Activated CD8-positive, alpha-beta T cell treated with anti-CD3 and anti-CD28 coated beads for 36 hours (primary cell): ENCODE results near the gene UCP3. TPM values are rescaled to one million over a fixed set of nuclear protein-coding genes. Genes with fewer than 3 reads are reported as not detected.

Source experiments
- ATAC-seq: fragments of 200-7000 bp; cut with Tn5 transposase; one replicate; pipeline ENCODE4 v1.10.0; 2021; ENCODE audit warnings: mild to moderate bottlenecking, moderate library complexity
- CTCF ChIA-PET: fragments of 350-600 bp; sonication (Branson Sonifier 250); formaldehyde crosslinking; loops from one replicate; lab custom pipeline; 2021; ENCODE audit warnings: antibody characterized with exemption; lab: Charles Lee
- POLR2A ChIA-PET: fragments of 350-600 bp; sonication (Branson Sonifier 250); formaldehyde crosslinking; loops from one replicate; lab custom pipeline; 2021; ENCODE audit warnings: antibody characterized with exemption; lab: Charles Lee
- DNase-seq: peaks from one replicate; pipeline ENCODE4 v3.0.0-alpha.2; 2020
- H3K27ac Mint-ChIP-seq: one replicate; pipeline ENCODE4 v1.8.0; 2021; ENCODE audit warnings: mild to moderate bottlenecking, mixed read lengths
- H3K27me3 Mint-ChIP-seq: one replicate; pipeline ENCODE4 v1.8.0; 2021; ENCODE audit warnings: mixed read lengths
- H3K36me3 Mint-ChIP-seq: one replicate; pipeline ENCODE4 v1.8.0; 2021; ENCODE audit warnings: low read depth, mixed read lengths
- H3K4me1 Mint-ChIP-seq: one replicate; pipeline ENCODE4 v1.8.0; 2021; ENCODE audit warnings: low read depth, mixed read lengths
- H3K4me3 Mint-ChIP-seq: one replicate; pipeline ENCODE4 v1.8.0; 2021; ENCODE audit warnings: mild to moderate bottlenecking, moderate library complexity, mixed read lengths
- H3K9me3 Mint-ChIP-seq: one replicate; pipeline ENCODE4 v1.8.0; 2021; ENCODE audit warnings: mixed read lengths
- CTCF ChIP-seq: fragments of 200-600 bp; IDR thresholded peaks from one replicate; pipeline ENCODE4 v1.8.0; 2022; ENCODE audit warnings: antibody characterized with exemption, mild to moderate bottlenecking
- intact Hi-C: fragments of 100-400 bp; cut with micrococcal nuclease; formaldehyde crosslinking; loops from one replicate; pipeline ENCODE4 v1.10.0; 2022
- total RNA-seq, 2 experiments: library from RNA; stranded (reverse); gene quantifications; one replicate each; pipeline ENCODE4 v1.2.3, GENCODE V29; 2021

UCP3 gene
- total RNA-seq, 2 experiments from 2014 or later, result 1.5 to 2.2 TPM

GRCh38 chr11:74019104-74019738 lies 10.3 kb upstream of the UCP3 start:
- intact Hi-C loops, result loop anchor here (1.0 to 5.0 kb wide), 2 partner anchors 10 to 37 kb away; partner anchors contain the start of genes UCP2 and UCP3
- ChIA-PET CTCF (interaction anchor here (1.0 to 1.6 kb wide), 4 partner anchors 9 to 55 kb away, joined by 3 to 7 read pairs (median 3); no protein-coding TSS in a partner anchor), POLR2A (interaction anchor here (0.6 to 17.6 kb wide), 11 partner anchors 8 to 393 kb away, joined by 3 to 269 read pairs (median 6); partner anchors contain the start of genes UCP2 and UCP3)
- peak; percentile 31 for ATAC-seq
- Mint-ChIP-seq H3K36me3 (peaks cover 25% of the 10 kb centered on the region), H3K4me1 (peaks cover 33% of the 10 kb centered on the region), H3K27me3 (no peaks in the 10 kb centered on the region), H3K9me3 (no peaks in the 10 kb centered on the region), H3K4me3 (no peak overlapping the region), H3K27ac (no peak overlapping the region)
- TF ChIP-seq CTCF, result no peak
- no peak for DNase-seq

- no peaks in the 10 kb centered on the region for H3K9me3 Mint-ChIP-seq
- intact Hi-C loops, result loop anchor here (1.0 to 5.0 kb wide), 2 partner anchors 9 to 36 kb away; partner anchors contain the start of genes UCP2 and UCP3
- peaks cover 23% of the 10 kb centered on the region for H3K36me3 Mint-ChIP-seq
- CTCF ChIA-PET, result interaction anchor here (1.0 to 1.6 kb wide), 4 partner anchors 9 to 55 kb away, joined by 3 to 7 read pairs (median 3); no protein-coding TSS in a partner anchor
- DNase-seq (no peak), ATAC-seq (no peak)
- no peak overlapping the region for H3K4me3 Mint-ChIP-seq
- no peak for TF ChIP-seq CTCF
- peaks cover 34% of the 10 kb centered on the region for H3K4me1 Mint-ChIP-seq
- H3K27me3 Mint-ChIP-seq, result no peaks in the 10 kb centered on the region
- POLR2A ChIA-PET, result interaction anchor here (0.9 to 17.6 kb wide), 12 partner anchors 7 to 41 kb away, joined by 3 to 269 read pairs (median 5); partner anchors contain the start of genes UCP2 and UCP3
- no peak overlapping the region for H3K27ac Mint-ChIP-seq
These were observed 9.6 kb upstream of the UCP3 start for GRCh38 chr11:74018331-74019005.

- ChIA-PET POLR2A (interaction anchor here (1.0 to 17.6 kb wide), 5 partner anchors 12 to 41 kb away, joined by 3 to 269 read pairs (median 12); partner anchors contain the start of gene UCP2), CTCF (interaction anchor here (1.3 to 1.6 kb wide), 3 partner anchors 31 to 54 kb away, joined by 3 to 7 read pairs (median 3); no protein-coding TSS in a partner anchor)
- Mint-ChIP-seq H3K4me1 (peaks cover 39% of the 10 kb centered on the region), H3K36me3 (peaks cover 26% of the 10 kb centered on the region), H3K27me3 (no peaks in the 10 kb centered on the region), H3K9me3 (no peaks in the 10 kb centered on the region), H3K27ac (no peak overlapping the region), H3K4me3 (no peak overlapping the region)
- no peak for DNase-seq
- TF ChIP-seq CTCF, result no peak
- no peak for ATAC-seq
- intact Hi-C loops, result loop anchor here (5.0 kb wide), 1 partner anchor 35 kb away; the partner anchor contains the start of gene UCP2
These were observed 8.7 kb upstream of the UCP3 start for GRCh38 chr11:74017631-74018030.

GRCh38 chr11:74015919-74016684 lies 7.2 kb upstream of the UCP3 start:
- intact Hi-C loops, result loop anchor here (5.0 kb wide), 1 partner anchor 34 kb away; the partner anchor contains the start of gene UCP2

More at GRCh38 chr11:74015919-74016684, 7.2 kb upstream of the UCP3 start:
- Mint-ChIP-seq H3K4me3 (no peak overlapping the region), H3K9me3 (no peaks in the 10 kb centered on the region), H3K27me3 (no peaks in the 10 kb centered on the region), H3K36me3 (peaks cover 36% of the 10 kb centered on the region), H3K4me1 (peaks cover 54% of the 10 kb centered on the region), H3K27ac (no peak overlapping the region)
- ChIA-PET CTCF (interaction anchor here (0.7 to 1.3 kb wide), 2 partner anchors 29 to 1585 kb away, joined by 3 read pairs; no protein-coding TSS in a partner anchor), POLR2A (interaction anchor here (17.6 kb wide), 1 partner anchor 39 kb away, joined by 269 read pairs; the partner anchor contains the start of gene UCP2)
- TF ChIP-seq CTCF, result no peak
- ATAC-seq, result no peak
- no peak for DNase-seq
